DMS53 treated with DMSO at 0.1 percent for 48 hours (cell line): ENCODE results near the gene NFIB.
A peak's percentile ranks its signal among the peaks of the same experiment; 100 is the strongest.

ENCODE experiments used
- DNase-seq: peaks from one replicate; lab custom pipeline; 2025; ENCODE audit not compliant: unreplicated experiment; lab: John Stamatoyannopoulos, UW

NFIB gene

DNA sequence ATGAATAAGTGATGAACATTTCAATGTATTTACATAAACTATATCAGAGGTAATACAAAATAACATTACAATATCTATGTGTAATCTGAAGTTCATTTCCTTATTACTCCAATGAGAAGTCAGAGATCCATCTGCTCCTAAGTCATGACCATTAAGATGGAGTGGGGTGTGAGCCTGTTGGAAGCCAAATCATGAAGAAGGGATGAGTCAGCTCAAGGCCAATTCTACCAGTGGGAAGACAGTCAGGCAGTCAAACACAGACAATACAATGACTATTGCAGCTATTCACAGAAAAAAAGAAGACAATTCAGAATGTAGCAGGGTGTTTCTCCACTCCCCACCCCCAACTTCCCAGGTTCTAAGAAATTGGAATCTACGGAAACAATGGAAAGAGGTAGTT lies 155.0 kb downstream of the NFIB start:
- DNase-seq = no peak

DNA sequence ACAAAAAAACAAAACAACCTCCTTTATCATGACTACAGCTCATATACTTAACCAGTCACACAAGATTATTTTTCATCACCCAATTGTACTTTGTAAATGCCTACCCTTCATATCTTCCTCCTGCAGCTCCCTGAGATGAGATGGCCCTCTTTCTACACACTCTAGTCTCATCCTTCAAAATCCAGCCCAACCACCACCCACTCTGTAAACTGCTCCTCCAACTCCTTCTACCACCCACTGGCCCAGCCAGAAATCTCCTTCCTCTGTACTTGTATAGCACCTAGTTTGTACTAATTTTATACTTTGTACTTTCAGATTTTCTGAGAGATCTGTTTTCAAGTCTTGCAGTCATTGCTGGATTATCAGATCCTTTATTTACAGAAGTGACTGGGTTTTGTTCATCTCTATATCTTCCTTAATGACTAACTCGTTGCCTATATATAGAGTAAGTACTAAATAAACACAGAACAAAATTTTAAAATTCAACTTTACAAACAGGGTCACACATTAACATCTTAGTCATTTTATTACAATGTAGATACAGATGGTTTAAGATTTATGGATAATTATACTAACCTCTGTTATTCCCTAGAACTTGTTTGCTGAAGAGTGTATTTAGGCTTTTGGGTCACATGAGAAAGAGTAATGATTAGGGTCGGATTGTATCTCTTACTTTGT lies 155.7 kb downstream of the NFIB start:
- no peak for DNase-seq

DNA sequence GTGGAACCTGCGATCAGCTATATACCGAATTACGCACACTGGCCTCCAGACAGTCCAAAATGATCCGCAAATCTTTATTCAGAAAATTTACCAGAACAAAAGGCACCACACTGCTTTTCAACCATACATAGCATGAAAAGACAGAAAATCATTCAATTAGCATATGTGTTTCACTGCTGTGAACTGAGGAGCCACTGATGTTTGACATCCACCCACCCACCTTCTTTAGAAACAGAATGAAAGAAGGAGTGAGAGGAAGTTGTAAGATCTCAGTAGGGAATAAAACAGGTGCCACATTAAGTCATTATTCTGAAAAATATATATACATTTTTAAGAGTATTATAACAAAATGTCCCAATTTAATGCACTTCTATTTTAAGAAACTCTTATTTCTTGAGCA lies 156.8 kb downstream of the NFIB start:
- no peak for DNase-seq

DNA sequence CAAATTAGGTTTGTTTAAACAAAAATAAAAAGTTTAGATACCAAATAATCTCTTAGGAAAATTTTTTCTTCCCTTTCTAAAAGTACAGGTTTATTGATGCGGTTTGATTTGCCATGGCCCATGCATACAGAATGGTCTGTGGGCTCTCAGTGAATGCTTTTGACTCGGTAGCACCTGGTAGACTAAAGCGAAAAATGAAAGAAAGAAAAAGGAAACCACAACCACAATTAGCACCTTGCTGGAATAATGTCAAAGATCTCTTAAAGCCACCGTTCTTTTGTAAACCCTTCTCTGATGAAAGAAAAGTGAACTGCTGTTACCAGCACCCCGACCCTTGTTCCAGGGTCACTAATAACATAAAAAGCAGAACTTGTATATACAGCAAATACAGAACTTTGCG lies 157.9 kb downstream of the NFIB start:
- no peak for DNase-seq

DNA sequence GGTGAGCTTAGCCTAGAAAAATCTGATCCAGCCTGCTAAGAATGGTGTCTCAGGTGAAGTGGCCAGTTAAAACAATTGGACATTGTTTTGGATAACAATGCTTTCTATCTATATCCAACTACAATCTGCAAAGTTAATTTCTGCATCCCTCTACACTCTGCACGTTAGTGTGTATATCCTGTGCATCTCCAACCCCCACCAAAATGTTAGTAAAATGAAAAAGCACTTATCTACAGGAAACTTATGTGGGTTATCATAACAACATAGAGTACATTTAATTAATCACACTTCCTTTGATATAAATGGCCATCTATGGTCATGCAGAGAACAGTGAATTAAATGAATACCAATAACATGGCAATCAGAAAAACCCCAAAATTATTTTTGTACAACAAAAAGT lies 158.7 kb downstream of the NFIB start:
- DNase-seq = no peak

DNA sequence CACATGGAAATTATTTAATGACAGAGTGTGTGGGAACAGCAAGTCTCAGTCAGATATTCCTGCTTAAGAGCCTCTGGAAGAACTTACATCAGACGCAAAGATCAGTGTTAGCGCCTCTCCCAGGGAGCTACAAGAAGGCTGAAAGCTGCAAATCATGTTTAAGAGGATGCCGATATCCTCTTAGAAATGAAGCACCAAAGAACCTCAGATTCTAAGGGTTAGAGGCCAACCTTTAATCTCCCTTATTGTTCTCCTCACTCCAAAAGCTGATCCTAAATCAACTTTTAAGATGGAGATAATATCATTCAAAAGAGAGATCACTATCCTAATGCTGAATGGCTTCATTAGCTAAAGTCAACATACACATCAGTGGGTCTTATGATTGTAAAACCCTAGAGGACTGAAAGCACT lies 160.6 kb downstream of the NFIB start:
- DNase-seq = no peak

DNA sequence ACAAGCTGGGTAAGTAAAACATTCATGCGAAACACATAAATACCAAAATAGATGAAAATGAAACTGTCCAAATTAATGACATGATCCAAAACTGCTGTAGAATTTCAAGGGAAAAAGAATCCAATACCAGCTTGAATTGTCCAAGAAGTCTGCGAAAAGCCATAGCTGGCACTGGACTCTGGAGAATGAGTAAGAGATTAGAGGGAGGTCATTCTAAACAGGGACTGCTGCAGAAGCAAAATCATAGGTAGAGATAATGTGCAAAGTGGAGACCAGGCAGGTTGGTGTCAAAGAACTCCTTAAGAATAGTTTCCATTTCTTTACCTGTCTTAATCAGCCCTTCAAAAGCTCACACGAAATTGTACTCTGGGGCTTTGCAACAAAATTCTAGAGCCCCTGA lies 162.5 kb downstream of the NFIB start:
- no peak for DNase-seq

DNA sequence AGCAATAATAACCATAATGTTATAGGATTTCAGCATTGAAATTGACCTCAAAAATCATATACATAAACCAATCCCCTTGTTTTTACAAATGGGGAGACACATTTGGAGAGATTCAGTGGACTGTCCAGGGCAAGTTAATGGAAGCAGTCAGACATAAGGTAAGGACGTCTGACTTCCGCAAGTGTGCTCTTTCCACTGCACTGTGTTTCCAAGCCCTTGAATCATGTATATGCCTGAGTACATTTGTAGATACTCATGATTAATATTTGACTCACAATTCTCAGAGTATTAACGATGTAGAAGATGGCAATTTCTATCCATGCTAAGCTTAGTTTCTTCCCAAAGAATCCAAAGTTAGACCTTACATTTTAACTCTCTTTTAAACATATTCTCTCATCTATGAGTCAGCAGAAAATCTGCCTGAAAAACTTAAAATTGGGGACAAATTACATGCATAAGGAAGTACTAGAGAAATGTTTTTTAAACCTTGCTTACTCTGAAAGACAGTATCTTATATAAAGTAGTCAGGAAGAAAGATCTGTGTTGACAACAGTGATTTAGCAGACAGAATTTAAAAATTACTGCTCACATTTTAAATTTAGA lies 165.3 kb downstream of the NFIB start:
- no peak for DNase-seq

DNA sequence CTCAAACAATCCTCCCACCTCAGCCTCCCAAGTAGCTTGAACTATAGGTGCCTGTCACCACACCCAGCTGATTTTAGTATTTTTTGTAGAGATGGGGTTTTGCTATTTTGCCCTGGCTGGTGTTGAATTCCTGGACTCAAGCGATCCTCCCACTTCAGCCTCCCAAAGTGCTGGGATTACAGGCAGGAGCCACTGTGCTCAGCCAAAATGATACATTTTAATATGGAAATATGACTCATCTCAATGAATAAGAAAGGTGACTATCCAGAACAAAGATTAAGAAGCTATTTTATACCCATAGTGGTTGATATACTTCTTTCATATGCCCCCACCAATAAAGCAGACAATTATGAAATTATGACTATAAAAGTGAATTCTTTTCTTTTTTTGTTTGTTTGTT lies 166.2 kb downstream of the NFIB start:
- no peak for DNase-seq

DNA sequence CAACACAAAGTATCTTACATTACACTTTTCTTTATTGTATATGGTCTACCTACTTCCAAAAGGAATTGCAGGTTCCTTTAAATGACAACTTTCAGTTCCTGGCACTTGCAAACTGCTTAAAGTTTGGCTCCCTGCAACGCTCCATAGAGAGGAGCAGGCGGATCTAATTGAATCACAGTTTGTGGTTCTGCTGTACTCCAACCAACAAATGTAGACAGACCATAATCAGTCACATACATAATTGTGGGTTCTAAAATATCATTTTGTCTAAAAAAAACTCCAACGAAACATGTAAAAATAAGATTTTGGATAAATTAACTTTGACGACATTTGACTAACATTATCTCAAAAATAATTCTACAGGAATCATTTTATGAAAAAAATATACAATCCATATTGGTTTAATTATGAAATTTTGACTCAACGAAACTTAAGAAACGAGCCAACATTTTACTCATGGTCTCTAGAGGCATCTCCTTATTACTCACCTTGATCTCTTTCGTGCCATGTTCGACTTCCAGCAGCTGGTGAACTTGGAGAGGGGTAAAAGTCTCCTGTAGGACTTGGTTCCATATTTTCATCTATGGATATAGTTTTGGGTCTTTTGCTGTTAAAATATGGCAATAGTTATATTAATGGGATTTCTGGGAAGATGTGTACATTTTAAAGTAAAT lies 167.6 kb downstream of the NFIB start:
- no peak for DNase-seq

DNA sequence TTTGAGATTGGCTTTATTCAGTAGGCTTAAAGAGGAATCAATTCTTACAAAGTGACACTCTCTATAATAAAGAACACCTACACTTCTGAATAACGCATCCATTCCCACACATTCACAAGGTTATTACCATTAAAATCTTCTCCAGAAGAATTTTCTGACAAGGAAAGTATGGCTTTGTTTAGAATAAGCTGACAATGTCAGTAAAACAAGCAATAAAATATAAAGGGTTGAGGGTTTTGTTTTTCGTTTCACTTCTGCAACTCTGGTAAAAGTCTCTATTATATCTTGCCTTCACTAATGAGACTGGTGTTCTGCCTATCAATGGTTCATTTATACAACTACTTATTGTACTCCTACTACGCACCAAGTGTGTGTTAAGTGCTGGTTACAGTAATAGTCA lies 169.7 kb downstream of the NFIB start:
- no peak for DNase-seq

DNA sequence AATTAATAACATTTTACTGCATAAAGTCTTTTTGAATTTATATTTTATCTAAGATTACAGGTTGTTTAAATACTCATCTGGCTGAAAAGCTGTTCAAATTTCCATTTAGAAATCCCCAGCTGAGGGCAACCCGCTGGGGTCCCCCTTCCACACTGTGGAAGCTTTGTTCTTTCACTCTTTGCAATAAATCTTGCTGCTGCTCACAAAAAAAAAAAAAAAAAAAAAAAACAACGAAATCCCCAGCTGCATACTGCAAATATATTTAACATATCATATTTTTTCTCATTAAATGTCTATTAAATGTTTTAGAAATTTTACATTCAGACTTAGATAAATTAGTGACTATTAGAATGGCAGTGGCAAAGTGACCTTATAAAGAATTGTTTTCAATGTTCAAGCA lies 172.2 kb downstream of the NFIB start:
- DNase-seq = no peak

DNA sequence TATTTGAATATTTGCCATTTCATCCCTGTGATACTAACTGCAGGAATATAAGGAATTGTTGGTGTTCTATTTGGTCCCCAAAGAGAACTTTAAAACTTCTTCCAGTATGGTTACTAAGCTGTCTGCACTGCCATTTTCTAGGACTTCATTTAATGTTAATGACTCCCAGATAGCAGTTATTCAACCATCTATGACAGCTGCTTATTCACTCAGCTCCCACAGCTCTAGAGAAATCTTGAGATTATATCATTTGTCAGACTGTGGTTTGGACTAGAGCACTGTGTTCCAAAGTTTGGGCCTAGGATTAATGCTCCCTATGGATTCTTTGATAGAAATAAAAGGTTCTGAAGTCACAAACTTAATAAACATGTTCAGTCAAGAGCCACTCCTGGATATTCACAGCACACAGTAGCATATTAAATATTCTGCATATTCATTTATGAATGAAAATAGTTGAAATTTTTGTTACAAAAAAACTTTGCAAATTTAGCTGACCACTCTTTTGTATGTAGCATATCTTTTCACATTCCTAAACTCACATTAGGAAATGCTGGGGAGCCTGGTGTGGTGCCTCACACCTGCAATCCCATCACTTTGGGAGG lies 173.7 kb downstream of the NFIB start:
- no peak for DNase-seq

DNA sequence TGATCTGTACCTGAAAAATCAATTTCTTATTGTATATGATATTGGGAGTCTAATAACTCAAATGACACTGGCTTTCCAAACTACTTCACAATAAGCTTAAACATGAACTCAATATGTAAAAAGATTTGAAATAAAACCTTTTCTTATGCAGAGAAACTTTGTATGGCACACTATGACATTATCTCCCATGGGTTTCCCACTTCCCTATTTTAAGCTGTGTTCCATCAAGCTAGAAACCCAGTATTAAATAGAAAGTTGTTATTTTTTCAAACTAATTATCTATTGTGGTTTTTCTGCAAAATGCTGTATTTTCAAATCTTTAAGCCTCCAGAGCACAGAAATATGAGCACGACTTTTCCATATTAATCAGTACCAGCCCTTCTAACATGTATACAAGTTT lies 174.7 kb downstream of the NFIB start:
- DNase-seq = no peak

DNA sequence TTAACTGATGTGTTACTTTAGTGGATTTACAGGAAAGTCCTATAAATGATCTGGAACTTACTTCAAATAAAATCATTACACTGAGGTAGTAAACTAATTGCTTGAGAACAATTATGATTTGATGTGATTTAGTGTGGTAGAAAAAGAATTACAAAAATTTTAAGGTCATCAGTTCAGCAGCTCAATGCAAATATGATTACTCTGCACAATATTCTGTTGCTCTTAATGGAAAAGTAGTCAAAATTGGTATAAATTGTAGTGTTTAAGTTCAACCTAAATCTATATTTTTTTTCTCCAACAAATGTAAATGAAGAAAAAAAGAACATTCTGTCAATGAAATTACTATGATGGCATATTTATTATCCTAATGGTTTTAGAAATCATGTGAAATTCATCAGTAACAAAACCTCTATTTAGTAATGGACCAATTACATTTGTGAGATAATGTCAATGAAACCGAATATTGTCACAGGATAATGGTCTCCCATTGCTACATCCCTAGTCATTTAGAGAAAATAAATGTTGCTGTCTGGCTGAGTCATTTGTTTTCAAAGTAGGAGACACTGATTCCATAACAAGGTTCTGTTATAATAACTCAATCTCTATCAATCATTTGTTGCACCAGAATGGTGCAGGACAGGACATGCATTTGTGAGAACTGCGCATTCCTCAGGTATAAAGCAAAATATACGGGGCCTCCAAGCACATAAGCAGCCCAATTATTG lies 177.1 kb downstream of the NFIB start:
- no peak for DNase-seq

DNA sequence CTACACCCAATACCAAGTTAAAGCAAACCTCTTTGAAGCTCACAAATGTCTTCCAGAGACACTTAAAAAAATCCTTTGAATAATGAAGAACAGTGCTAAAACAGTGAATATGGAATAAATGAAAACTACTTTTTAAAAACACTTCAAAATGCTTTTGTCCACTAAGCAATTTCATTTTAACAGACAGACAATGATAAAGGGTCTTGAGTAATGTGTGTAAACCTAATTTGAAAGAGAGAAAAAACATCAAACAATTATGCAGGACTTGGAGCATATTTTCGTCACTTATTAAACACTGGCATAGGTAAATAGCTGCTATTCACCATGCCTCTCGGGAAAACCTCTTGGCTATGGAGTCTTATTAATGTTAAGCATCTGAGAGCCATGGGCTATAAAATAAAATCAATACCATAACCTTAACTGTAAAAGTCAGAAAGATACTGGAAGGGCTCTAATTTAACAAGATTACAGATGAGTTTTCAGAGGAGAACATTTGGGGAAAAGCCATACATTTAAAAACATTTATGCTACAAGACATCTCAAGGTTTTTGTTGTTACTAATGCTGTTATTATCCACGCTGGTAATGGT lies 177.8 kb downstream of the NFIB start:
- DNase-seq = no peak

DNA sequence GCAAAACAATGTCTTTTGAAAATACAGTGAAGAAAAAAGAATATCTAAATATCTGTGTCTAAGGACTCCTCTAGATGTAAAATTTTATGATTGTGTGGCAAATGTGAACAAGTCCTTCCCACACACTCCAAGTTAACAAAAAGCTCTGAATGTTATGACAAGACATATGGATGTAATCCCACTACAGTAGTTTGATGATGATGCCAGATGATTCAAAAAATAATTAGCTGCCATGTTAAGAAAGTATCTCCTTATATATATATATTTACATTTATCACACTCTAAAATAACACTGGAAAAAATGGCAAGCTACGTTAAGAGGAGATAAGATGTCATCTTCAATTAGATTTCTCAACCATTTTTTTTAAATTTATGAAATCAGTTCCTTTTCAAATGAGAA lies 178.5 kb downstream of the NFIB start:
- no peak for DNase-seq

DNA sequence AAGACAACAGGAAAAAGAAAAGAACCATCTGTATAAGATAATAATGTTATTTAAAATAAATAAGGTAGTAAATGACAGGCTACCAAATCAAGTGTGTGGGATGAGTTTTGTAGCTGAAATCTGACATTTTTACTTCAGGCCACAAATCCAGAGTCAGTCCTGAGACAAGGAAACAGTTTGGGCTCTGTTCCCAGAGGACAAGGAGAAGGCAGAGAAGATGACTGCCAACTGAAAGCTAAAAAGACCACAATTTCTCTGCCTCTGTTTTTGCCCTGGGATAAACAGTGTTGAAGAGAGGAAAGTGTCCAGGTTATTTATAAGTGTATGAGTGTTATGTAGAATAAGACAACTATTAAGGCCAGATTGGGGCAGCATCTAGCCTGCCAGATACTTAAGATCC lies 180.5 kb downstream of the NFIB start:
- no peak for DNase-seq

DNA sequence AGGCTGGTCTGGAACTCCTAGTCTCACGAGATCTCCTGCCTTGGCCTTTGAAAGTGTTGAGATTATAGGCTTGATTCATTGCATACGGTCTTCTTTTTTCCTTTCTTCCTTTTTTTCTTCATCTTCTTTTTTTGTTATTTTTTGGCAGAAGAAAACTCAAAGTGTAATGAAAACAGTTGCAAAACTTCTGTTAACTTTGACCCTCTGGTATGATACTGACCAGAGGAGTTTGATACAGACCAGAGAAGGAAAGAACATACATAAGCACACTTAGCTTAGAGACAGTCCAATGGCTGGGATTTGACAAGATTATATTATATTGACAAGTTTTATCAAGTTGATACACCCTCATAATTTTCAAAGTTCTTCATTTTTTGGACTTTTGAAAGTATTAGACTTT lies 181.2 kb downstream of the NFIB start:
- no peak for DNase-seq

DNA sequence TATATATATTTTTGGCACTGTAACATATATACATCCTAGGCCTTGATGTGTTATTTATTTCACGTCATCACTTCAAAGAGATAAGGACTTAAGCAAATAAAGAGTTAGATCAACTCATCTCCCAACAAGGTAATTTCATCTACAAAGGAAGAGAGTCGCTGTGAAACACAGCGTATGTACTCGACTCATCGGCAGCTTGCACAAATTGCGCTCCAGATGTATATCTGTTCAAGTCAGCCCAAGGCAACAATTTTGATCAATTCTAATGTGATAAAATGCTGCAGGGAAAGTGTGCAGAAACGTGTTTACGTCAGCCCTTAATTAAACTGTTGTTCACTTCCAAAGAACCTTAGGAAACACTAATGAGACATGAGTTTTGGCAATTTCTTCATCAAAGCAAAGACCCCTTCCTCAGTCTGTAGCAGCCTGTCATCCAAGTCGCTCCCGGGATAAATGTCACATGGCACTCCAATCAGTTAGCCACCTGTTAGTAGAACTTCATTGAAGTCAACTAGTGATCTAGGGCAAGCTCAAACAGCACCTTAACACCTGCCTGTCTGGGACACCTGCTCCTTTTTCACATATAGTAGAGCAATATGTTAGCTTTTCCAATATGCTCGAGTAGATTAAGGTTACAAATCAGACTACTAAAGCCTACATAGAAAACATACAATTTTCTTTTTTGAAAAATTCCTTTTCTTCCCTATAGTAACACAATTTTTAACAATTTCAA lies 182.4 kb downstream of the NFIB start:
- peak; percentile 48 for DNase-seq

DNA sequence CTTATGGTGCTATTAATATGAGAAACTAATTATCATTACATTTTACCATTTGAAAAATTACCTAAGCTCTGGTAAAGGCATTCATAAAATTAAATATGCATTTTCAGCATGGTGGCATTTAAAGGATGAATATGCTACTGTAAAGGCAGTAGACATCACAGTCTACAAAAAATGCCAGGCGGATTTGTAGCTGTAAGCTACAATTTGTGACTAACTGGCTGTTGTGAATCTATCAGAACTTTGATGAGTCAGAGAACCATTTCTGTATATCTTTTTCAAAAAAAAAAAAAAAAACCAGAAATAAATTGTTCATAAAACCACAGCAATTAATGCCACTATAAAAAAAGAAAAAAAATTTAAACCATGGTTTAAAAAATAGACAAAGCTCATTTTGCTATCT lies 186.3 kb downstream of the NFIB start:
- DNase-seq = no peak
